ENCODE data around the gene EEPD1. TPM values are rescaled to one million over a fixed set of nuclear protein-coding genes. Genes with fewer than 3 reads are reported as not detected.
A peak's percentile ranks its signal among the peaks of the same experiment; 100 is the strongest.

EEPD1 gene
- total RNA-seq, 1 donor from 2014 or later = 6.5 TPM

GRCh38 chr7:36303202-36304098 lies 150.4 kb downstream of the EEPD1 start:
- H3K4me3 ChIP-seq = no peak overlapping the region
- Mint-ChIP-seq H3K27ac (peak overlapping the region; percentile 25), H3K4me1 (peaks cover 61% of the 10 kb centered on the region), H3K9me3 (peaks cover 3% of the 10 kb centered on the region), H3K36me3 (peaks cover 8% of the 10 kb centered on the region), H3K27me3 (ENCODE audit: insufficient read depth, low read depth) (peaks cover 3% of the 10 kb centered on the region), H3K4me3 (no peak overlapping the region)
- no peaks in the 10 kb centered on the region for H3K36me3 ChIP-seq
- H3K4me2 ChIP-seq = peak overlapping the region; percentile 11
- H2AFZ ChIP-seq (replicated peaks) = no peak overlapping the region
- H3K4me1 ChIP-seq = peaks cover 55% of the 10 kb centered on the region
- H3F3A ChIP-seq (ENCODE audit: low read depth) = peaks cover 27% of the 10 kb centered on the region
- peaks cover 19% of the 10 kb centered on the region for H4K20me1 ChIP-seq (ENCODE audit: low read depth)
- no peaks in the 10 kb centered on the region for H3K9me3 ChIP-seq (ENCODE audit: low read depth)
- H3K27ac ChIP-seq = no peak overlapping the region
- TF ChIP-seq CTCF (IDR thresholded peaks at IDR 0.05) = no peak
- no peak for TF ChIP-seq EZH2phosphoT487 (IDR thresholded peaks at IDR 0.05)
- no peak for TF ChIP-seq EZH2 (IDR thresholded peaks at IDR 0.05)
- no peaks in the 10 kb centered on the region for H3K79me2 ChIP-seq (ENCODE audit: low read depth)
- H3K9ac ChIP-seq = no peak overlapping the region
- DNase-seq (ENCODE audit: low spot score) = peak; percentile 57
- H3K27me3 ChIP-seq = peaks cover 31% of the 10 kb centered on the region

- DNase-seq (ENCODE audit: low spot score) = no peak
- Histone ChIP-seq H3K9ac (no peak overlapping the region), H4K20me1 (ENCODE audit: low read depth) (peaks cover 19% of the 10 kb centered on the region), H3K4me3 (no peak overlapping the region), H3K36me3 (no peaks in the 10 kb centered on the region), H3K9me3 (ENCODE audit: low read depth) (no peaks in the 10 kb centered on the region), H3K27me3 (peaks cover 25% of the 10 kb centered on the region), H3K27ac (no peak overlapping the region), H3K4me1 (peaks cover 52% of the 10 kb centered on the region), H3K4me2 (peak overlapping the region; percentile 11), H3F3A (ENCODE audit: low read depth) (peaks cover 27% of the 10 kb centered on the region), H2AFZ (replicated peaks) (no peak overlapping the region), H3K79me2 (ENCODE audit: low read depth) (no peaks in the 10 kb centered on the region)
- Mint-ChIP-seq H3K9me3 (peaks cover 3% of the 10 kb centered on the region), H3K4me1 (peaks cover 56% of the 10 kb centered on the region), H3K27me3 (ENCODE audit: insufficient read depth, low read depth) (peaks cover 5% of the 10 kb centered on the region), H3K36me3 (peaks cover 6% of the 10 kb centered on the region), H3K4me3 (no peak overlapping the region), H3K27ac (peak overlapping the region; percentile 25)
- TF ChIP-seq EZH2phosphoT487 (IDR thresholded peaks at IDR 0.05) = no peak
- TF ChIP-seq CTCF (IDR thresholded peaks at IDR 0.05) = no peak
- no peak for TF ChIP-seq EZH2 (IDR thresholded peaks at IDR 0.05)
Measured at GRCh38 chr7:36304099-36304425, 151.0 kb downstream of the EEPD1 start.

- Histone ChIP-seq H3K9me3 (ENCODE audit: low read depth) (no peaks in the 10 kb centered on the region), H3K4me2 (no peak overlapping the region), H3K4me1 (peaks cover 42% of the 10 kb centered on the region), H3K9ac (no peak overlapping the region), H3K79me2 (ENCODE audit: low read depth) (no peaks in the 10 kb centered on the region), H4K20me1 (ENCODE audit: low read depth) (peaks cover 17% of the 10 kb centered on the region), H2AFZ (replicated peaks) (no peak overlapping the region), H3K27me3 (peaks cover 25% of the 10 kb centered on the region), H3K4me3 (no peak overlapping the region), H3K36me3 (no peaks in the 10 kb centered on the region), H3K27ac (no peak overlapping the region), H3F3A (ENCODE audit: low read depth) (peaks cover 27% of the 10 kb centered on the region)
- H3K27me3 Mint-ChIP-seq (ENCODE audit: insufficient read depth, low read depth) = peaks cover 5% of the 10 kb centered on the region
- no peak for DNase-seq (ENCODE audit: low spot score)
- H3K27ac Mint-ChIP-seq = no peak overlapping the region
- peaks cover 49% of the 10 kb centered on the region for H3K4me1 Mint-ChIP-seq
- TF ChIP-seq EZH2phosphoT487 (IDR thresholded peaks at IDR 0.05) (no peak), CTCF (IDR thresholded peaks at IDR 0.05) (no peak), EZH2 (IDR thresholded peaks at IDR 0.05) (no peak)
- peaks cover 6% of the 10 kb centered on the region for H3K36me3 Mint-ChIP-seq
- H3K9me3 Mint-ChIP-seq = peaks cover 3% of the 10 kb centered on the region
- H3K4me3 Mint-ChIP-seq = no peak overlapping the region
Measured at GRCh38 chr7:36305226-36305625, 152.2 kb downstream of the EEPD1 start.

Measured in neural progenitor cell (in vitro differentiated cells).